Osteoblast (primary cell): Measurements from ENCODE around the gene RAI1. TPM values are rescaled to one million over a fixed set of nuclear protein-coding genes. Genes with fewer than 3 reads are reported as not detected.

ENCODE experiments used
- DNase-seq: peaks from one replicate; pipeline ENCODE4 v3.0.0; 2011; ENCODE audit warnings: low spot score, mixed read lengths; ENCODE audit not compliant: insufficient read length; ENCODE audit errors: missing footprints
- H2AFZ ChIP-seq: 2 replicates; pipeline ENCODE4 v1.6.0; 2011; ENCODE audit warnings: mild to moderate bottlenecking, low read length
- H3K27ac ChIP-seq: 2 replicates; pipeline ENCODE4 v1.5.1; 2011; ENCODE audit warnings: mild to moderate bottlenecking, low read depth, low read length, moderate library complexity
- H3K27me3 ChIP-seq: 2 replicates; pipeline ENCODE4 v1.6.0; 2012; ENCODE audit warnings: mild to moderate bottlenecking, control low read depth, inconsistent platforms, low read length, moderate library complexity; ENCODE audit not compliant: insufficient read depth
- H3K36me3 ChIP-seq: 2 replicates; pipeline ENCODE4 v1.5.1; 2011; ENCODE audit warnings: mild to moderate bottlenecking, low read length, control low read depth, moderate library complexity; ENCODE audit not compliant: insufficient read depth
- H3K4me1 ChIP-seq: 2 replicates; pipeline ENCODE4 v1.5.1; 2011; ENCODE audit warnings: mild to moderate bottlenecking, low read length, control low read depth, moderate library complexity; ENCODE audit not compliant: insufficient read depth
- H3K4me2 ChIP-seq: 2 replicates; pipeline ENCODE4 v1.6.0; 2011; ENCODE audit warnings: mild to moderate bottlenecking, low read length; ENCODE audit not compliant: insufficient read depth
- H3K4me3 ChIP-seq: fragments of 200-600 bp; sonication (generic); 3 replicates; pipeline ENCODE4 v1.5.1; 2012; ENCODE audit warnings: mild to moderate bottlenecking, low read length, inconsistent platforms; ENCODE audit not compliant: insufficient read depth
- H3K79me2 ChIP-seq: 2 replicates; pipeline ENCODE4 v1.6.0; 2012; ENCODE audit warnings: mild to moderate bottlenecking, low read length, control low read depth, inconsistent platforms; ENCODE audit not compliant: insufficient read depth
- H3K9me3 ChIP-seq: 2 replicates; pipeline ENCODE4 v1.5.1; 2011; ENCODE audit warnings: low read depth, low read length, control low read depth
- H4K20me1 ChIP-seq: 2 replicates; pipeline ENCODE4 v1.6.0; 2012; ENCODE audit warnings: mild to moderate bottlenecking, low read length, control low read depth; ENCODE audit not compliant: insufficient read depth
- total RNA-seq: library from RNA; depleted of rRNA; stranded (reverse); fragments of >200 nt; gene quantifications from 2 replicates; pipeline ENCODE4 v1.2.3, GENCODE V29; 2012
- TF ChIP-seq, protein P1 (sequence below): IDR thresholded peaks from 2 replicates; pipeline ENCODE4 v1.5.1; 2011; ENCODE audit warnings: mild to moderate bottlenecking, low read depth, low read length, moderate library complexity; ENCODE audit errors: extremely low read depth

Gene RAI1
- total RNA-seq, 1 donor, result 15.6 TPM

- H4K20me1 ChIP-seq, result peaks cover 11% of the 10 kb centered on the region
- no peaks in the 10 kb centered on the region for H3K9me3 ChIP-seq
- no peaks in the 10 kb centered on the region for H3K4me1 ChIP-seq
- H3K27ac ChIP-seq, result no peak overlapping the region
- H2AFZ ChIP-seq, result no peak overlapping the region
- H3K4me3 ChIP-seq, result no peak overlapping the region
- TF ChIP-seq, protein P1, sequence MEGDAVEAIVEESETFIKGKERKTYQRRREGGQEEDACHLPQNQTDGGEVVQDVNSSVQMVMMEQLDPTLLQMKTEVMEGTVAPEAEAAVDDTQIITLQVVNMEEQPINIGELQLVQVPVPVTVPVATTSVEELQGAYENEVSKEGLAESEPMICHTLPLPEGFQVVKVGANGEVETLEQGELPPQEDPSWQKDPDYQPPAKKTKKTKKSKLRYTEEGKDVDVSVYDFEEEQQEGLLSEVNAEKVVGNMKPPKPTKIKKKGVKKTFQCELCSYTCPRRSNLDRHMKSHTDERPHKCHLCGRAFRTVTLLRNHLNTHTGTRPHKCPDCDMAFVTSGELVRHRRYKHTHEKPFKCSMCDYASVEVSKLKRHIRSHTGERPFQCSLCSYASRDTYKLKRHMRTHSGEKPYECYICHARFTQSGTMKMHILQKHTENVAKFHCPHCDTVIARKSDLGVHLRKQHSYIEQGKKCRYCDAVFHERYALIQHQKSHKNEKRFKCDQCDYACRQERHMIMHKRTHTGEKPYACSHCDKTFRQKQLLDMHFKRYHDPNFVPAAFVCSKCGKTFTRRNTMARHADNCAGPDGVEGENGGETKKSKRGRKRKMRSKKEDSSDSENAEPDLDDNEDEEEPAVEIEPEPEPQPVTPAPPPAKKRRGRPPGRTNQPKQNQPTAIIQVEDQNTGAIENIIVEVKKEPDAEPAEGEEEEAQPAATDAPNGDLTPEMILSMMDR, result peak; percentile 97
- H3K79me2 ChIP-seq, result no peaks in the 10 kb centered on the region
- H3K27me3 ChIP-seq, result no peaks in the 10 kb centered on the region
- DNase-seq, result peak; percentile 100
- H3K36me3 ChIP-seq, result peaks cover 26% of the 10 kb centered on the region
- no peak overlapping the region for H3K4me2 ChIP-seq
Observed at GRCh38 chr17:17812211-17813054, 131.2 kb downstream of the RAI1 start.

DNA sequence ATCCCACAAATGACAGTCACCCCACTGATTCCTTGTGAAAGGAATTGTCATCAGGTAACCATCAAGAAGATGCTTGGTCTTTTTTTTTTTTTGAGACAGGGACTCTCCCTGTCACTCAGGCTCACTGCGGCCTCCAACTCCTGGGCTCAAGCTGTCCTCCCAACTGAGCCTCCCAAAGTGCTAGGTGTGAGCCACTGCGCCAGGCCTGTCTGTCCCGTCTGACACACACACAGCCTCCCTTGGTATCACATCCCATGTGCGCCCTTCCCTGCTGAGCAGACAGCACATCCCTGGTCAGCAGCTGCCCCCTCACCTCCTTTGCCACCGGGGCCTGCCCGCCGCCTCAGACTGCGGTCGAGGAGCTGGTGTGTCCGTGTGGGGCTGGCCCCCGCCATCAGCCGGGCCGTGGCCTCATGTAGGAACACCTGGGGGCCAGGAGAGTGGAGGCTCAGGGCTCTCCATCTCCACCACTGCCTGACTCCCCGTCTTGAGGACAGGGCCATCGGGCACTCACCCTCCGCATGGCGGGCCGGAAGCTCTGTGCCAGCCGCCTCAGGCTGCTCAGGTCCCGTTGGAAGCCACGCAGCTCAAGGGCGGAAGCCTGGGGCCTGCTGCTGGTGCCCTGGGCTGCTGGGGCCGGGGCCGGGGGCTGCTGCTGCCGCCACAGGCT lies 131.9 kb downstream of the RAI1 start:
- H3K79me2 ChIP-seq, result no peaks in the 10 kb centered on the region
- no peaks in the 10 kb centered on the region for H3K27me3 ChIP-seq
- H3K9me3 ChIP-seq, result no peaks in the 10 kb centered on the region
- no peak overlapping the region for H2AFZ ChIP-seq
- TF ChIP-seq, protein P1, result no peak
- H3K4me1 ChIP-seq, result no peaks in the 10 kb centered on the region
- peaks cover 31% of the 10 kb centered on the region for H3K36me3 ChIP-seq
- no peak overlapping the region for H3K4me3 ChIP-seq
- H4K20me1 ChIP-seq, result peaks cover 8% of the 10 kb centered on the region
- peak; percentile 84 for DNase-seq
- no peak overlapping the region for H3K27ac ChIP-seq
- H3K4me2 ChIP-seq, result no peak overlapping the region

GRCh38 chr17:17813725-17814095 lies 132.5 kb downstream of the RAI1 start:
- H2AFZ ChIP-seq, result no peak overlapping the region
- H3K79me2 ChIP-seq, result no peaks in the 10 kb centered on the region
- H3K27ac ChIP-seq, result no peak overlapping the region
- TF ChIP-seq, protein P1, result no peak
- H3K36me3 ChIP-seq, result peaks cover 36% of the 10 kb centered on the region
- no peak for DNase-seq
- no peak overlapping the region for H3K4me2 ChIP-seq
- no peaks in the 10 kb centered on the region for H3K9me3 ChIP-seq
- no peaks in the 10 kb centered on the region for H3K27me3 ChIP-seq
- no peak overlapping the region for H3K4me3 ChIP-seq
- H3K4me1 ChIP-seq, result no peaks in the 10 kb centered on the region
- peaks cover 13% of the 10 kb centered on the region for H4K20me1 ChIP-seq
